ENCODE data around the gene TIMM10. TPM values are rescaled to one million over a fixed set of nuclear protein-coding genes. Genes with fewer than 3 reads are reported as not detected.
A peak's percentile ranks its signal among the peaks of the same experiment; 100 is the strongest.

TIMM10 gene
- total RNA-seq, 4 donors from 2014 or later, result 20.2 to 51.6 (median 40.1) TPM

- H3K9me3 ChIP-seq, result no peaks in the 10 kb centered on the region
- peaks cover 0 to 23% (median 0%) of the 10 kb centered on the region in 3 donors for H3K36me3 ChIP-seq
- WGBS, 2 donors, result 79 to 84% methylated on average over 4 of the region's 4 CpGs
- peaks cover 0 to 22% (median 4%) of the 10 kb centered on the region in 4 donors for H3K4me1 ChIP-seq
- H3K4me3 ChIP-seq, result no peak overlapping the region
- no peaks in the 10 kb centered on the region for H3K27me3 ChIP-seq
- no peak for DNase-seq (ENCODE audit: low spot score in 2 of 2)
- no peak overlapping the region for H3K27ac ChIP-seq
- TF ChIP-seq CTCF (IDR thresholded peaks at IDR 0.05), result no peak
- TF ChIP-seq EP300 (IDR thresholded peaks at IDR 0.05), result no peak
- TF ChIP-seq POLR2A (IDR thresholded peaks at IDR 0.05), result no peak
Measured at GRCh38 chr11:57504511-57504910, 26.0 kb downstream of the TIMM10 start.

DNA sequence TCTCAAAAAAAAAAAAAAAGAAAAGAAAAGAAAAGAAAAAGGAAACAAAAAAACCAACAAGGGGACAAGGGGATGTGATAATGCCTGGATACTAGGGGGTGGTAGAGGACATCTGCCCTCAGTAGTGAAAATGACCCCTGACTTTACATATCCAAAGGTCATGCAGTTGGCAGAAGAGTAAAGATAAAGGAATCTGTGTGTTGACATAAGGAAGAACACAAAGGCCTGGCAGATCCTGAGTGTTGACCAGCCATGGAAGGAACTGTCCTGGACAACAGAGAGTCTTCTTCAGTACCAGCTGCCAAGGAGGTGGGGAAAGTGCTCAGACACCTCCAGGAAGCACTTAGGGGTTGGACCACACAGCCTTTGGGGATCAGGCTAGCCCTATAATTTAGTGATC, 27.7 kb downstream of the TIMM10 start:
- Histone ChIP-seq H3K4me3 (no peak overlapping the region), H3K4me1 (peaks cover 0 to 38% (median 11%) of the 10 kb centered on the region in 4 donors), H3K9me3 (no peaks in the 10 kb centered on the region), H3K27ac (no peak overlapping the region), H3K27me3 (no peaks in the 10 kb centered on the region), H3K36me3 (peaks cover 0 to 23% (median 0%) of the 10 kb centered on the region in 3 donors)
- TF ChIP-seq EP300 (IDR thresholded peaks at IDR 0.05), result no peak
- TF ChIP-seq POLR2A (IDR thresholded peaks at IDR 0.05), result no peak
- no peak for TF ChIP-seq CTCF (IDR thresholded peaks at IDR 0.05)
- DNase-seq (ENCODE audit: low spot score in 2 of 2), result no peak

DNA sequence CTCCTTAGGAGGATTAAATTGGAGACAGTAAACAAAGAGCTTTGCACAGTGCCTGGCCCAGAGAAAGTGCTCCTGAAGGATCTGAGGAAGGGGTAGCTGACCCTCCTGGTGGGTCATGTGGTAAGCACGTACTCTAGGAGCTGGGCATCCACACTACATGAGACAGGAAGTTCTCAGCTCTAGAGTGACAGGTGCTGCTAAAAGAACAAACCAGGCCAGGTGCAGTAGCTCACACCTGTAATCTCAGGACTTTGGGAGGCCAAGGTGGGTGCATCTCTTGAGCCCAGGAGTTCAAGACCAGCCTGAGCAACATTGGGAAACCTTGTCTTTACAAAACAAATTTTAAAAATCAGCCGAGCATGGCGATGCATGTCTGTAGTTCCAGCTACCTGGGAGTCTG, 28.2 kb downstream of the TIMM10 start:
- Histone ChIP-seq H3K27me3 (no peaks in the 10 kb centered on the region), H3K36me3 (peaks cover 0 to 27% (median 0%) of the 10 kb centered on the region in 3 donors), H3K4me1 (peaks cover 0 to 41% (median 11%) of the 10 kb centered on the region in 4 donors), H3K27ac (peak overlapping the region in 1 of 4 donors; percentile 29), H3K4me3 (no peak overlapping the region), H3K9me3 (no peaks in the 10 kb centered on the region)
- TF ChIP-seq EP300 (IDR thresholded peaks at IDR 0.05) (no peak), POLR2A (IDR thresholded peaks at IDR 0.05) (no peak), CTCF (IDR thresholded peaks at IDR 0.05) (no peak)
- 90% methylated on average over 3 of the region's 3 CpGs for WGBS, 2 donors
- DNase-seq (ENCODE audit: low spot score in 2 of 2), result no peak

DNA sequence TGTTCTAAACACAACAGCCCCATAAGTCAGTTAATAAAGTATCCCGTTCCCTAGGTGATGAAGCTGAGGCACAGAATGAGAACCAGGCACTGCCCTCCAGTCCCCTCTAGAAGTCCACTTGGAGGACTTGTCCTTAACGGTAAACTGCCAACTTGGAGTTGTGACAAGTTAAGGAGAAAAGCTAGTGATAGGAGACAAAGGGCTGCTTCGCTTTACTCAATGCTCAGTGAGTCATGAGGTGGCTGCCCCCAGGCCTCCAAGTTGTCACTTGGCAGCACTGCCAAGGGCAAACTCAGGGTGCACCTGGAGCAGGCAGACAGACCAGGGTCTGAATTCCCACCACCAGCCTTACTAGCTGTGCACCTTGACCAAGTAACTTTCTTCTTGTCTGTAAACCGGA, 28.6 kb downstream of the TIMM10 start:
- no peaks in the 10 kb centered on the region for H3K27me3 ChIP-seq
- TF ChIP-seq EP300 (IDR thresholded peaks at IDR 0.05) (no peak), CTCF (IDR thresholded peaks at IDR 0.05) (no peak), POLR2A (IDR thresholded peaks at IDR 0.05) (no peak)
- H3K4me1 ChIP-seq, result peaks cover 0 to 41% (median 11%) of the 10 kb centered on the region in 4 donors
- H3K36me3 ChIP-seq, result peaks cover 0 to 31% (median 0%) of the 10 kb centered on the region in 3 donors
- 57 to 72% methylated on average over 4 of the region's 4 CpGs for WGBS, 2 donors
- H3K27ac ChIP-seq, result peak overlapping the region in 1 of 4 donors; percentile 89
- H3K9me3 ChIP-seq, result no peaks in the 10 kb centered on the region
- DNase-seq (ENCODE audit: low spot score in 2 of 2), result no peak
- no peak overlapping the region for H3K4me3 ChIP-seq

DNA sequence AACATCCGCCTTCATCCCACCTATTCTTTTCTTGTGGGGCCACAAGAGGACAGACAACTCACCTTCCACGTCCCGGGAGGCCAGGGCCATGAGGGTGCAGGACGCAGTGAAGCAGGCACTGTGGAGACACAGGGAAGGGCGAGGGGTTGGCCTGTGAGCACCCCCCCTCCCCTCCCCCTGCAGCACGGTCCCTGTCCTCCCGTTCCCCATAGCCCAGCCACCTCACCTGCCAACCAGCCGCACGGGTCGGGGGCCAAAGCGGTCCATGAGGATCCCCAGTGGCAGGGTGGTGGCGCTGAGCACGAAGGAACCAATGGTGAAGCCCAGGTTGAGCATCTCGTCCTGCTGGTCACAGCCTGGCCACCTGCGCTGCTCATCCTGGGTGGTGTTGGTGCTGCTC, 29.6 kb downstream of the TIMM10 start:
- H3K9me3 ChIP-seq, result no peaks in the 10 kb centered on the region
- WGBS, 2 donors, result 93 to 94% methylated on average over 10 to 11 of the region's 15 CpGs
- DNase-seq (ENCODE audit: low spot score in 2 of 2), result no peak
- H3K27ac ChIP-seq, result peak overlapping the region in 2 of 4 donors; percentile 66 to 89
- H3K36me3 ChIP-seq, result peaks cover 0 to 36% (median 0%) of the 10 kb centered on the region in 3 donors
- no peak overlapping the region for H3K4me3 ChIP-seq
- no peaks in the 10 kb centered on the region for H3K27me3 ChIP-seq
- TF ChIP-seq POLR2A (IDR thresholded peaks at IDR 0.05) (no peak), EP300 (IDR thresholded peaks at IDR 0.05) (no peak), CTCF (IDR thresholded peaks at IDR 0.05) (no peak)
- peaks cover 0 to 41% (median 11%) of the 10 kb centered on the region in 4 donors for H3K4me1 ChIP-seq

All from tibial nerve (tissue), 4 donors.